NB4 (cell line): ENCODE data around the gene RCVRN.

Experiments used
- CTCF ChIP-seq: IDR thresholded peaks from one replicate; pipeline ENCODE4 v1.5.1; 2012; ENCODE audit warnings: low read depth, low read length
- MAX ChIP-seq: IDR thresholded peaks from 2 replicates; pipeline ENCODE4 v1.6.1; 2011; ENCODE audit warnings: low read depth, low read length
- MYC ChIP-seq: IDR thresholded peaks from 2 replicates; pipeline ENCODE4 v1.6.1; 2011; ENCODE audit warnings: low read depth, low read length
- POLR2A ChIP-seq: IDR thresholded peaks from 2 replicates; pipeline ENCODE4 v1.6.1; 2011; ENCODE audit warnings: mild to moderate bottlenecking; ENCODE audit not compliant: insufficient read length; ENCODE audit errors: extremely low read depth

- TF ChIP-seq CTCF (no peak), POLR2A (no peak), MAX (no peak), MYC (no peak)
These were observed 21.2 kb upstream of the RCVRN start for GRCh38 chr17:9926150-9926804.
